ENCODE data around the gene DOK4.
"Not testable (repeated sequence)": the region's sequence is repeated elsewhere in the genome, so short reads cannot be mapped to it uniquely, and the experiment has no call there.

The DOK4 gene

DNA sequence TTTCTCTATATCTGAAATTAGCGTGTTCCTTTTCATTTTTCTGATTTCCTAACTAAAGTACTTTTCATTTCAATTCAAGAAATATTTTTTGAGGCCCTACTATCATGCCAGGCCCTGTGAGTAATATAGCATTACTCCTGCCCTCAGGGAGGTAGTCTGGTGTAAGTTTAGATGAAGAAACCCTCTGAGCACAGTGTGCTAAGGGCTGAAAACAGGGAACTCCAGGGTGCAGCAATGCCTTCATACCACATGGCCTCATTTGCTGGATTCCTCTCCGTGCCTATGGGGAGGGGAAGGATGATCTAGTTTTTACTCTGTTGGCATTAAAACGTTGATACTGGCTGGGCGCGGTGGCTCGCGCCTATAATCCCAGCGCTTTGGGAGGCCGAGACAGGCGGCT, 34.3 kb downstream of the DOK4 start:
- TF ChIP-seq ZNF274 (IDR thresholded peaks at IDR 0.05; ENCODE audit: low read depth, low read length) = no peak
- TF ChIP-seq SUZ12 (IDR thresholded peaks at IDR 0.05; ENCODE audit: extremely low read depth, insufficient read depth, insufficient read length) = no peak
- TF ChIP-seq YY1 (IDR thresholded peaks at IDR 0.05; ENCODE audit: insufficient read depth, insufficient read length) = no peak
- Histone ChIP-seq H3K9ac (ENCODE audit: insufficient read length, low read depth) (no peak overlapping the region), H3K9me3 (ENCODE audit: insufficient read depth, low read length) (no peaks in the 10 kb centered on the region), H3K36me3 (ENCODE audit: insufficient read depth, insufficient read length, low read length) (peaks cover 73% of the 10 kb centered on the region), H3K4me3 (ENCODE audit: insufficient read length, low read depth) (no peak overlapping the region), H3K27me3 (ENCODE audit: insufficient read depth, insufficient read length) (no peaks in the 10 kb centered on the region), H3K4me1 (ENCODE audit: insufficient read depth, insufficient read length) (no peaks in the 10 kb centered on the region)
- no peak for DNase-seq (ENCODE audit: low read depth, low spot score)

DNA sequence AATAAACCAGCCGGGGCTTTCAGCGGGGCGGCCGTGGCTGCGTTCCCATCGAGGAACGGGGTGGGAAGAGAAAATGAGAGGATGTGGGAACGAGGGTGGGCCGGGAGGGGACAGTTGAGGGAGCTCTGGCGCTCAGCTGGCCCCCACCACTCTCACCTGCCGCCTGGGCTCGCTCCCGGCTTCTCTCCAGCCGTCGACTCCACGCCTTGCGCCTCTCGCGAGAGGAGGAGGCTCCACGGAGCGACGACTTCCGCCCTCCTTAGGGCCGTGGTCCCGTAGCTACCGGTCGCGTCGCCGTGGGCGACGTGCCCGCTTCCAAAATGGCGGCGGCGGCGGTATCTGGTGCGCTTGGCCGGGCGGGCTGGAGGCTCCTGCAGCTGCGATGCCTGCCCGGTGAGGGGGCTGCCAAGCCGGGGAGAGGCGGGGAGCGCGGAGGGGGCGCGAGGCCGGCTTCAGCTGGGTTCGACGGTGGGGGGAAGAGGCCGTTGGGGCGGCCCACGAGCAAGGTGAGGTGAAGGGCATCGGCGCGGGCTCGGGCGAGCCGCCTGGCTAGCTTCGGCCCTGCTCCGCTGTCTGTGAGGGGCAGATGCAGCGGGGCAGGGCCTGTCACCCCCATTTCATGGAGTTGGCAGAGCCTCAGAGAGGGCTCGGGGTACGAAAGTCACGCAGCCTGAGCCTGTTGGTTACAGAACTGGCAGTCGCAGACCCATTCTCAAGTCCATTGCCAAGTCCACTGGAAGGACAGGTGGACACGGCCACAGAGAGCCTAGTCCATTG, 38.9 kb downstream of the DOK4 start, which contains the start of the genes CIAPIN1 and COQ9:
Gene CIAPIN1, minus strand, starts transcription at position 200 of the 777 bp plus-strand sequence. CDS start 6,457 bp downstream, outside the sequence.
Gene COQ9, plus strand, starts transcription at position 294 of the 777 bp plus-strand sequence. Its CDS starts 27 bp downstream, at position 321.
- TF ChIP-seq YY1 (IDR thresholded peaks at IDR 0.05; ENCODE audit: insufficient read depth, insufficient read length) (peak; percentile 94), SUZ12 (IDR thresholded peaks at IDR 0.05; ENCODE audit: extremely low read depth, insufficient read depth, insufficient read length) (no peak), ZNF274 (IDR thresholded peaks at IDR 0.05; ENCODE audit: low read depth, low read length) (no peak)
- peak; percentile 90 for DNase-seq (ENCODE audit: low read depth, low spot score)
- no peaks in the 10 kb centered on the region for H3K4me1 ChIP-seq (ENCODE audit: insufficient read depth, insufficient read length)
- H3K4me3 ChIP-seq (ENCODE audit: insufficient read length, low read depth) = peak within 1 kb of the TSS; percentile 97
- peak within 1 kb of the TSS; percentile 98 for H3K9ac ChIP-seq (ENCODE audit: insufficient read length, low read depth)
- no peaks in the 10 kb centered on the region for H3K9me3 ChIP-seq (ENCODE audit: insufficient read depth, low read length)
- H3K27me3 ChIP-seq (ENCODE audit: insufficient read depth, insufficient read length) = no peaks in the 10 kb centered on the region
- H3K36me3 ChIP-seq (ENCODE audit: insufficient read depth, insufficient read length, low read length) = peaks cover 48% of the 10 kb centered on the region

DNA sequence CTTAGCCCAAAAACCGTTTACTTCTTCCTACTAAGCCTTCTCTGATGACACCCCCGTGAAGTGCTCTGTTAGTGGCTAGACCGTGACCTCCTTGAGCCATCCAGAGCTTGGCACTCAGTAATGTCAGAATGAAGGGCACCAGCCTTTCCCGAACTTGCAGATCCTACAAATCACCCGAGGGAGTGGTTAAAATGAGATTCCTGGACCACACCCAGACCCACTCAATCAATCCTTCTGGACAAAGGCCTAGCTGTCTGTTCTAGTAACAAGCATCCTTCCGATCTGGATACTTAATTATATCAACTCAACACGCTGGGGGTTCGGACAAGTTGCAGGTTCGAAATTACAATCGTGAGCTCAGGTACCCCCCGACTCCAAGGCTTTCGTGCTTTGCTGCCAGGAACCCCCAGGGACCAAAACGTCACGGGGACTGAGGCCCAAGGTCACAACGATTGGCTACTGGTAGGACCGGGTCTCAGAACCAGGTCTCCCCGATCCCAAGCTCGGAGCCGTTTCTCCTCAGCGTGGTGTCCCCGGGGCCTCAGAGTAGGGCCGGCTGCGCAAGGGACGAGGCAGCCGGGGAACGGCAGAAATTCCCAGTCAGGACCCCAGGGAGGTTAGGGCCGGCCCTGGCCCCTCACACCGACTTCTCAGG, 39.6 kb downstream of the DOK4 start:
- H3K9me3 ChIP-seq (ENCODE audit: insufficient read depth, low read length) = peaks cover 3% of the 10 kb centered on the region
- DNase-seq (ENCODE audit: low read depth, low spot score) = no peak
- peak overlapping the region; percentile 98 for H3K9ac ChIP-seq (ENCODE audit: insufficient read length, low read depth)
- no peaks in the 10 kb centered on the region for H3K27me3 ChIP-seq (ENCODE audit: insufficient read depth, insufficient read length)
- H3K4me3 ChIP-seq (ENCODE audit: insufficient read length, low read depth) = peak overlapping the region; percentile 97
- peaks cover 43% of the 10 kb centered on the region for H3K36me3 ChIP-seq (ENCODE audit: insufficient read depth, insufficient read length, low read length)
- TF ChIP-seq ZNF274 (IDR thresholded peaks at IDR 0.05; ENCODE audit: low read depth, low read length) = no peak
- TF ChIP-seq YY1 (IDR thresholded peaks at IDR 0.05; ENCODE audit: insufficient read depth, insufficient read length) = no peak
- no peak for TF ChIP-seq SUZ12 (IDR thresholded peaks at IDR 0.05; ENCODE audit: extremely low read depth, insufficient read depth, insufficient read length)
- no peaks in the 10 kb centered on the region for H3K4me1 ChIP-seq (ENCODE audit: insufficient read depth, insufficient read length)

DNA sequence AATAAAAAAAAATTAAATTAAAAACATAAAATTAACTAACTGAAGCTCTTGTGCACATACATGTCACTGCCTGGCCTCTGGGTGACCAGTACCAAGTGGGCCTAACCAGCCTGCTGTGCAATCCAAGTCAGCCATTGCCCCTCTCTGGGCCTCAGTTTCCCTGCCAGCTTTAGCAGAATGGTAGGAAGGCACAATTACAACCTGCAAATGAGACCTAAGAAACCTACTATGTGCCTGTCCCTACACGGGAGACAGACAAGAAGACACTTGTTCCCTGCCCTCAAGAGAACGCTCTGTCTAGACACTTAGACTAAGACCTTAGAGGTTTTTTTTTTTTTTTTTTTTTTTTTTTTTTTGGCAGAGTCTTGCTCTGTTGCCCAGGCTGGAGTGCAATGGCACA, 40.8 kb downstream of the DOK4 start:
- H3K9ac ChIP-seq (ENCODE audit: insufficient read length, low read depth) = no peak overlapping the region
- no peak for DNase-seq (ENCODE audit: low read depth, low spot score)
- TF ChIP-seq SUZ12 (IDR thresholded peaks at IDR 0.05; ENCODE audit: extremely low read depth, insufficient read depth, insufficient read length) (no peak), ZNF274 (IDR thresholded peaks at IDR 0.05; ENCODE audit: low read depth, low read length) (no peak), YY1 (IDR thresholded peaks at IDR 0.05; ENCODE audit: insufficient read depth, insufficient read length) (no peak)
- H3K4me3 ChIP-seq (ENCODE audit: insufficient read length, low read depth) = no peak overlapping the region
- H3K27me3 ChIP-seq (ENCODE audit: insufficient read depth, insufficient read length) = no peaks in the 10 kb centered on the region
- no peaks in the 10 kb centered on the region for H3K4me1 ChIP-seq (ENCODE audit: insufficient read depth, insufficient read length)
- peaks cover 14% of the 10 kb centered on the region for H3K9me3 ChIP-seq (ENCODE audit: insufficient read depth, low read length)
- H3K36me3 ChIP-seq (ENCODE audit: insufficient read depth, insufficient read length, low read length) = peaks cover 40% of the 10 kb centered on the region

GRCh38 chr16:57444711-57445110, 41.6 kb downstream of the DOK4 start:
- peaks cover 20% of the 10 kb centered on the region for H3K9me3 ChIP-seq (ENCODE audit: insufficient read depth, low read length)
- H3K27me3 ChIP-seq (ENCODE audit: insufficient read depth, insufficient read length) = no peaks in the 10 kb centered on the region
- H3K36me3 ChIP-seq (ENCODE audit: insufficient read depth, insufficient read length, low read length) = peaks cover 46% of the 10 kb centered on the region
- no peak for DNase-seq (ENCODE audit: low read depth, low spot score)
- H3K4me3 ChIP-seq (ENCODE audit: insufficient read length, low read depth) = no peak overlapping the region
- TF ChIP-seq YY1 (IDR thresholded peaks at IDR 0.05; ENCODE audit: insufficient read depth, insufficient read length) (no peak), ZNF274 (IDR thresholded peaks at IDR 0.05; ENCODE audit: low read depth, low read length) (no peak), SUZ12 (IDR thresholded peaks at IDR 0.05; ENCODE audit: extremely low read depth, insufficient read depth, insufficient read length) (no peak)
- no peaks in the 10 kb centered on the region for H3K4me1 ChIP-seq (ENCODE audit: insufficient read depth, insufficient read length)
- H3K9ac ChIP-seq (ENCODE audit: insufficient read length, low read depth) = no peak overlapping the region

DNA sequence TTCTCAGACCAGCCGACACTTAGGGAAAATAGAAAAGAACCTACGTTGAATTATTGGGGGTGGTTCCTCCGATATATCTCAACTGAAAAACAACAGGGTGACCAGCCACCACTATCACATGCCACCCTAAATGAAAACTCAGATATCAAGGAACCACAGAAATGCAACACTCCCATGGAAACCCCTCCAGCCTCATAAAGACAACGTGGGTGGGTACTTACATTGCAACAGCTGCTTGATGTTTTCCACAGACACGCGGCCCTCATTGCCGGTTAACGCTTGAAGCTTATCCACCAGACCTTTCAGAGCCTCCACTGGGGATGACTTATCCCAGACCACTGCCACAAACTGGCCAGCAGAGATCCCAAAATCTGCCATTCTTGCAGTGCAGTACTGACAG, 45.7 kb downstream of the DOK4 start:
- H3K36me3 ChIP-seq (ENCODE audit: insufficient read depth, insufficient read length, low read length) = peaks cover 75% of the 10 kb centered on the region
- H3K27me3 ChIP-seq (ENCODE audit: insufficient read depth, insufficient read length); H3K4me3 ChIP-seq (ENCODE audit: insufficient read length, low read depth); H3K9ac ChIP-seq (ENCODE audit: insufficient read length, low read depth); H3K4me1 ChIP-seq (ENCODE audit: insufficient read depth, insufficient read length); DNase-seq (ENCODE audit: low read depth, low spot score): not testable (repeated sequence)
- peaks cover 20% of the 10 kb centered on the region for H3K9me3 ChIP-seq (ENCODE audit: insufficient read depth, low read length)

DNA sequence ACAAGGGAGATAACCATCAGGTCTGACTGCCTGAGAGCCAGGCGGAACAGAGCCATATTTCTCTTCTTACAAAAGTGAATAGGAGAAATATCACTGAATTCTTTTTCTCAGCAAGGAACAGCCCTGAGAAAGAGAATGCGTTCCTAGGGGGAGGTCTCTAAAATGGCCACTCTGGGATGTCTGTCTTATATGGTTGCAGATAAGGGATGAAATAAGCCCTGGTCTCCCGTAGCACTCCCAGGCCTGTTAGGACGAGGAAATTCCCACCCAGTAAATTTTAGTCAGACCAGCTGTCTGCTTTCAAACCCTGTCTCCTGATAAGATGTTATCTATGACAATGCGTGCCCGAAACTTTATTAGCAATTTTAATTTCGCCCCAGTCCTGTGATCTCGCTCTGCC, 46.3 kb downstream of the DOK4 start:
- Histone ChIP-seq H3K9me3 (ENCODE audit: insufficient read depth, low read length) (peaks cover 20% of the 10 kb centered on the region), H3K36me3 (ENCODE audit: insufficient read depth, insufficient read length, low read length) (peaks cover 78% of the 10 kb centered on the region)
- H3K4me1 ChIP-seq (ENCODE audit: insufficient read depth, insufficient read length); H3K4me3 ChIP-seq (ENCODE audit: insufficient read length, low read depth); H3K27me3 ChIP-seq (ENCODE audit: insufficient read depth, insufficient read length); H3K9ac ChIP-seq (ENCODE audit: insufficient read length, low read depth); DNase-seq (ENCODE audit: low read depth, low spot score): not testable (repeated sequence)

Data from NT2/D1 (cell line).